IMR-90 (cell line): Measurements from ENCODE around the gene FNDC3B. TPM values are rescaled to one million over a fixed set of nuclear protein-coding genes. Genes with fewer than 3 reads are reported as not detected.

Experiments
- ATAC-seq: fragments of 200-7000 bp; cut with Tn5 transposase; 2 replicates; pipeline ENCODE4 v1.9.1; 2020; ENCODE audit warnings: low read depth, mild to moderate bottlenecking, moderate library complexity
- BruUV-seq: library from RNA; stranded (reverse); fragments of 400-500 nt; replicated peaks from 2 replicates; lab custom pipeline; 2021; lab: Mats Ljungman, UMichigan
- CTCF ChIA-PET: fragments of 300-600 bp; formaldehyde crosslinking; extraction: SDS; loops from one replicate; lab custom pipeline; 2021; ENCODE audit warnings: antibody characterized with exemption; lab: Yijun Ruan, JAX
- POLR2A ChIA-PET: fragments of 300-600 bp; sonication (Branson Sonifier 250); formaldehyde crosslinking; loops from one replicate; lab custom pipeline; 2022; ENCODE audit warnings: antibody characterized with exemption; ENCODE audit not compliant: unreplicated experiment; lab: Charles Lee
- DNase-seq: peaks from one replicate; pipeline ENCODE4 v3.0.0; 2013
- H2AFZ ChIP-seq: replicated peaks from 2 replicates; pipeline ENCODE3; 2013; ENCODE audit warnings: low read length, mild to moderate bottlenecking; ENCODE audit not compliant: poor library complexity
- H2AK5ac ChIP-seq: 2 replicates; pipeline ENCODE4 v1.6.1; 2013; ENCODE audit warnings: low read depth, low read length, inconsistent platforms
- H2AK9ac ChIP-seq: replicated peaks from 2 replicates; pipeline ENCODE3; 2013; ENCODE audit warnings: mild to moderate bottlenecking, low read depth, low read length, moderate library complexity; ENCODE audit not compliant: poor library complexity
- H2BK120ac ChIP-seq: 2 replicates; pipeline ENCODE4 v1.6.1; 2013; ENCODE audit warnings: low read depth, low read length, inconsistent platforms
- H2BK15ac ChIP-seq: 3 replicates; pipeline ENCODE4 v1.6.1; 2013; ENCODE audit warnings: low read depth, low read length, inconsistent platforms
- H2BK20ac ChIP-seq: 2 replicates; pipeline ENCODE4 v1.6.1; 2013; ENCODE audit warnings: low read depth, mild to moderate bottlenecking, inconsistent platforms, low read length, moderate library complexity
- H2BK5ac ChIP-seq: 2 replicates; pipeline ENCODE4 v1.6.1; 2013; ENCODE audit warnings: mild to moderate bottlenecking, low read depth, low read length, inconsistent platforms; ENCODE audit not compliant: poor library complexity, severe bottlenecking
- H3K14ac ChIP-seq: replicated peaks from 2 replicates; pipeline ENCODE4 v1.6.1; 2013; ENCODE audit warnings: low read depth, low read length, inconsistent platforms
- H3K18ac ChIP-seq: 2 replicates; pipeline ENCODE4 v1.6.1; 2013; ENCODE audit warnings: low read depth, low read length, control low read depth
- H3K23ac ChIP-seq: 2 replicates; pipeline ENCODE4 v1.6.1; 2013; ENCODE audit warnings: low read depth, low read length, inconsistent platforms
- H3K27ac ChIP-seq: 2 replicates; pipeline ENCODE4 v1.5.1; 2013; ENCODE audit warnings: mild to moderate bottlenecking, control low read depth, low read length; ENCODE audit not compliant: insufficient read depth
- H3K27me3 ChIP-seq: 2 replicates; pipeline ENCODE4 v1.6.1; 2013; ENCODE audit warnings: low read length; ENCODE audit not compliant: control insufficient read depth, insufficient read depth
- H3K36me3 ChIP-seq: 2 replicates; pipeline ENCODE4 v1.6.1; 2013; ENCODE audit warnings: low read length, mixed read lengths; ENCODE audit not compliant: control insufficient read depth, insufficient read depth
- H3K4ac ChIP-seq: 2 replicates; pipeline ENCODE4 v1.6.1; 2013; ENCODE audit warnings: low read depth, low read length, inconsistent platforms
- H3K4me1 ChIP-seq: 2 replicates; pipeline ENCODE4 v1.6.1; 2013; ENCODE audit warnings: low read length, mixed read lengths; ENCODE audit not compliant: control insufficient read depth, insufficient read depth
- H3K4me2 ChIP-seq: 2 replicates; pipeline ENCODE4 v1.6.1; 2013; ENCODE audit warnings: low read depth, mild to moderate bottlenecking, control low read depth, low read length, moderate library complexity
- H3K4me3 ChIP-seq: 2 replicates; pipeline ENCODE4 v1.5.1; 2013; ENCODE audit warnings: low read depth, mild to moderate bottlenecking, control low read depth, low read length, moderate library complexity; ENCODE audit not compliant: insufficient read depth
- H3K56ac ChIP-seq: 2 replicates; pipeline ENCODE4 v1.6.1; 2013; ENCODE audit warnings: low read length, inconsistent platforms; ENCODE audit not compliant: insufficient read depth; ENCODE audit errors: extremely low read depth
- H3K79me1 ChIP-seq, 2 experiments: 2 replicates each; pipeline ENCODE4 v1.6.1; 2013; ENCODE audit warnings: low read length in 2 of 2, inconsistent platforms in 1 of 2, low read depth in 1 of 2
- H3K9ac ChIP-seq: 2 replicates; pipeline ENCODE4 v1.6.1; 2013; ENCODE audit warnings: low read depth, low read length, control low read depth
- H3K9me1 ChIP-seq: 2 replicates; pipeline ENCODE4 v1.6.1; 2013; ENCODE audit warnings: low read length, inconsistent platforms; ENCODE audit not compliant: insufficient read depth
- H3K9me3 ChIP-seq: 2 replicates; pipeline ENCODE4 v1.6.1; 2013; ENCODE audit warnings: low read length; ENCODE audit not compliant: control insufficient read depth, insufficient read depth
- H4K20me1 ChIP-seq: 2 replicates; pipeline ENCODE4 v1.6.1; 2013; ENCODE audit warnings: low read length, inconsistent platforms; ENCODE audit not compliant: insufficient read depth
- H4K5ac ChIP-seq: 2 replicates; pipeline ENCODE4 v1.6.1; 2013; ENCODE audit warnings: mild to moderate bottlenecking, low read depth, low read length, control low read depth
- H4K8ac ChIP-seq, 2 experiments: 2 replicates each; pipeline ENCODE4 v1.6.1; 2013; ENCODE audit warnings: low read depth in 2 of 2, low read length in 2 of 2, control low read depth in 1 of 2, inconsistent platforms in 1 of 2
- H4K91ac ChIP-seq: 2 replicates; pipeline ENCODE4 v1.6.1; 2013; ENCODE audit warnings: low read depth, low read length, inconsistent platforms; ENCODE audit not compliant: insufficient read depth
- CEBPB ChIP-seq: IDR thresholded peaks from 2 replicates; pipeline ENCODE4 v1.6.1; 2012; ENCODE audit warnings: low read depth, low read length, improper control_type of control experiment
- CTCF ChIP-seq: conservative IDR thresholded peaks from 2 replicates; pipeline ENCODE4 v1.5.1; 2012; ENCODE audit warnings: mild to moderate bottlenecking, low read depth, low read length, improper control_type of control experiment
- MAFK ChIP-seq: IDR thresholded peaks from 2 replicates; pipeline ENCODE4 v1.6.1; 2012; ENCODE audit warnings: low read depth, low read length, improper control_type of control experiment
- MAZ ChIP-seq: IDR thresholded peaks from 2 replicates; pipeline ENCODE4 v1.6.1; 2012; ENCODE audit warnings: low read depth, mild to moderate bottlenecking, low read length, improper control_type of control experiment, moderate library complexity, borderline replicate concordance
- POLR2A ChIP-seq: IDR thresholded peaks from 2 replicates; pipeline ENCODE4 v1.6.1; 2012; ENCODE audit warnings: mild to moderate bottlenecking, low read depth, low read length
- RAD21 ChIP-seq: IDR thresholded peaks from 2 replicates; pipeline ENCODE4 v1.6.1; 2012; ENCODE audit warnings: low read length, improper control_type of control experiment
- RCOR1 ChIP-seq: IDR thresholded peaks from 2 replicates; pipeline ENCODE4 v1.6.1; 2012; ENCODE audit warnings: mild to moderate bottlenecking, low read length, improper control_type of control experiment; ENCODE audit not compliant: insufficient replicate concordance
- USF2 ChIP-seq: fragments of 150-350 bp; IDR thresholded peaks from 2 replicates; pipeline ENCODE4 v1.6.1; 2017; ENCODE audit warnings: mild to moderate bottlenecking, antibody characterized with exemption, low read length, low read depth
- WGBS, 2 experiments: methylation state at CpG; one replicate each; pipeline versions ENCODE4 v1.1.5 to v1.1.7; 2013; ENCODE audit warnings: missing lambda C conversion rate in 2 of 2; ENCODE audit not compliant: insufficient read length in 1 of 2; ENCODE audit errors: extremely low coverage in 2 of 2; 5-methylcytosine and 5-hydroxymethylcytosine counted together
- dilution Hi-C: fragments of 300-500 bp; cut with HindIII; formaldehyde crosslinking; loops from one replicate; pipeline ENCODE4 v1.14.3; 2018; ENCODE audit warnings: low sequenced_read_pairs; ENCODE audit not compliant: unreplicated experiment
- in situ Hi-C: fragments of 300-500 bp; cut with MboI; formaldehyde crosslinking; loops from 3 replicates; pipeline ENCODE4 v1.14.3; 2019; ENCODE audit warnings: low sequenced_read_pairs, inconsistent platforms, mixed read lengths
- intact Hi-C: fragments of 100-400 bp; cut with micrococcal nuclease; formaldehyde crosslinking; loops from 2 replicates; pipeline ENCODE4 v1.10.0; 2022
- polyA plus RNA-seq, 3 experiments: library from polyadenylated mRNA; depleted of rRNA; stranded (reverse); fragments of >200 nt; gene quantifications; 2 replicates each; pipeline ENCODE4 v1.2.3, GENCODE V29; 2012; ENCODE audit warnings: low replicate concordance in 1 of 3
- total RNA-seq: library from RNA; depleted of rRNA; stranded (reverse); fragments of >200 nt; gene quantifications from 2 replicates; pipeline ENCODE4 v1.2.3, GENCODE V29; 2012

Gene FNDC3B
- total and polyA plus RNA-seq, 2 of the 4 experiments (the other 2 are of a cell fraction) = 23.9 to 150 TPM

GRCh38 chr3:172223870-172224269 is 184.5 kb downstream of the FNDC3B start:
- no peak overlapping the region for H3K4me3 ChIP-seq
- DNase-seq = peak; percentile 24
- in situ Hi-C loops = no loop called here
- TF ChIP-seq USF2 = no peak
- TF ChIP-seq CTCF = no peak
- TF ChIP-seq RCOR1 = no peak
- TF ChIP-seq POLR2A = no peak
- no peak for TF ChIP-seq RAD21
- TF ChIP-seq MAFK = peak; percentile 28; the same call in 1 of the 2 replicates
- TF ChIP-seq CEBPB = no peak
- TF ChIP-seq MAZ = no peak
- H2BK120ac ChIP-seq = peak overlapping the region; percentile 4; the same call in 1 of the 2 replicates
- H4K20me1 ChIP-seq = peaks cover 72% of the 10 kb centered on the region
- peak overlapping the region; percentile 28 for H2BK5ac ChIP-seq
- ChIA-PET POLR2A (no interaction called here), CTCF (no interaction called here)
- no peak overlapping the region for H4K5ac ChIP-seq
- no CpG with 5 or more reads among the region's 4 CpGs for WGBS, 2 experiments
- intact Hi-C loops = no loop called here
- no peak overlapping the region; the same call in 1 of the 2 replicates for H3K4ac ChIP-seq
- dilution Hi-C loops = no loop called here
- peak overlapping the region; percentile 26; the same call in 1 of the 2 replicates for H3K4me2 ChIP-seq
- H3K56ac ChIP-seq = no peak overlapping the region
- peaks cover 12% of the 10 kb centered on the region for H3K4me1 ChIP-seq
- H4K8ac ChIP-seq = no peak overlapping the region
- no peak overlapping the region for H2AK9ac ChIP-seq
- H3K14ac ChIP-seq = peak overlapping the region; percentile 12; the same call in 1 of the 2 replicates
- ATAC-seq = peak; percentile 22; the same call in 1 of the 2 replicates
- no peak overlapping the region for H3K27ac ChIP-seq
- H2AK5ac ChIP-seq = no peak overlapping the region
- peaks cover 10% of the 10 kb centered on the region for H3K36me3 ChIP-seq
- H3K9me3 ChIP-seq = no peaks in the 10 kb centered on the region
- no peak overlapping the region for H2AFZ ChIP-seq
- no peaks in the 10 kb centered on the region for H3K27me3 ChIP-seq
- no peak overlapping the region for H4K91ac ChIP-seq
- H2BK20ac ChIP-seq = no peak overlapping the region
- H3K18ac ChIP-seq = no peak overlapping the region
- no peak overlapping the region for H2BK15ac ChIP-seq
- H3K9ac ChIP-seq = no peak overlapping the region
- no TSS peak for BruUV-seq
- H3K23ac ChIP-seq = peak overlapping the region; percentile 5; the same call in 1 of the 2 replicates
- H3K9me1 ChIP-seq = peaks cover 25% of the 10 kb centered on the region
- peaks cover 25 to 81% of the 10 kb centered on the region in 2 experiments for H3K79me1 ChIP-seq
